Common myeloid progenitor, CD34-positive (primary cell): Measurements from ENCODE around the gene TESPA1.

Experiments used
- CTCF ChIA-PET: fragments of 350-600 bp; sonication (Branson Sonifier 250); formaldehyde crosslinking; loops from one replicate; lab custom pipeline; 2021; ENCODE audit warnings: antibody characterized with exemption; lab: Charles Lee
- POLR2A ChIA-PET: fragments of 350-600 bp; sonication (Branson Sonifier 250); formaldehyde crosslinking; loops from one replicate; lab custom pipeline; 2021; ENCODE audit warnings: antibody characterized with exemption; lab: Charles Lee
- DNase-seq, 3 donors: peaks; one replicate each; pipeline versions ENCODE4 v3.0.0 to v3.0.0-alpha.2; 2013
- H3K27ac ChIP-seq, 2 experiments: 1 replicate in 1 of 2; 2 replicates in 1 of 2; pipeline ENCODE4 v1.7.0; 2013; ENCODE audit warnings: inconsistent platforms in 2 of 2, low read length in 2 of 2, mild to moderate bottlenecking in 2 of 2, low read depth in 1 of 2, moderate library complexity in 1 of 2; ENCODE audit not compliant: severe bottlenecking in 2 of 2, insufficient read depth in 1 of 2, poor library complexity in 1 of 2
- H3K27me3 ChIP-seq, 5 experiments: replicated peaks in 2 of 5; 1 replicate in 3 of 5; 2 replicates in 2 of 5; pipeline versions ENCODE4 v1.6.1 to v1.7.0; 2013; ENCODE audit warnings: low read length in 4 of 5, mild to moderate bottlenecking in 2 of 5, moderate library complexity in 2 of 5, inconsistent platforms in 1 of 5; ENCODE audit not compliant: insufficient read depth in 5 of 5, control insufficient read depth in 4 of 5
- H3K36me3 ChIP-seq, 4 experiments: 1 replicate in 2 of 4; 2 replicates in 2 of 4; pipeline versions ENCODE4 v1.6.1 to v1.7.0; 2013; ENCODE audit warnings: low read length in 3 of 4, control low read depth in 1 of 4, mild to moderate bottlenecking in 1 of 4; ENCODE audit not compliant: control insufficient read depth in 4 of 4, insufficient read depth in 4 of 4
- H3K4me1 ChIP-seq, 4 experiments: 1 replicate in 3 of 4; 2 replicates in 1 of 4; pipeline versions ENCODE4 v1.6.1 to v1.7.1; 2013; ENCODE audit warnings: low read length in 3 of 4, mild to moderate bottlenecking in 3 of 4, control low read depth in 1 of 4, inconsistent platforms in 1 of 4, moderate library complexity in 1 of 4; ENCODE audit not compliant: control insufficient read depth in 4 of 4, insufficient read depth in 4 of 4; ENCODE audit errors: control extremely low read depth in 1 of 4
- H3K4me3 ChIP-seq, 7 experiments: 1 replicate in 4 of 7; 2 replicates in 3 of 7; pipeline versions ENCODE4 v1.5.1 to v1.7.0; 2013; ENCODE audit warnings: mild to moderate bottlenecking in 7 of 7, low read length in 6 of 7, moderate library complexity in 6 of 7, inconsistent platforms in 2 of 7, low read depth in 2 of 7, control low read depth in 1 of 7; ENCODE audit not compliant: insufficient read depth in 4 of 7, control insufficient read depth in 1 of 7; ENCODE audit errors: extremely low read depth in 1 of 7
- H3K9me3 ChIP-seq, 5 experiments: 1 replicate in 4 of 5; 2 replicates in 1 of 5; pipeline versions ENCODE4 v1.6.1 to v1.7.1; 2013; ENCODE audit warnings: low read length in 4 of 5, mild to moderate bottlenecking in 2 of 5, inconsistent platforms in 1 of 5, low read depth in 1 of 5, moderate library complexity in 1 of 5; ENCODE audit not compliant: control insufficient read depth in 4 of 5, insufficient read depth in 2 of 5; ENCODE audit errors: control extremely low read depth in 1 of 5
- WGBS: methylation state at CpG from one replicate; pipeline ENCODE4 v1.1.5; 2013; ENCODE audit not compliant: insufficient coverage; 5-methylcytosine and 5-hydroxymethylcytosine counted together

Gene TESPA1

GRCh38 chr12:54967461-54967860 lies 17.1 kb downstream of the TESPA1 start:
- CTCF ChIA-PET, result interaction anchor here (3.6 to 13.7 kb wide), 4 partner anchors 9 to 104 kb away, joined by 15 to 112 read pairs (median 24); no protein-coding TSS in a partner anchor
- WGBS, result no CpG with 5 or more reads among the region's 2 CpGs
- POLR2A ChIA-PET, result no interaction called here
- H3K9me3 ChIP-seq, result no peaks in the 10 kb centered on the region
- no peaks in the 10 kb centered on the region for H3K27me3 ChIP-seq
- peak overlapping the region in 4 of 7 experiments; percentile 1 to 66 (median 20) for H3K4me3 ChIP-seq
- peak overlapping the region; percentile 41 to 77 for H3K27ac ChIP-seq
- peak; percentile 60 to 86 (median 82) for DNase-seq
- H3K36me3 ChIP-seq, result peaks cover 11 to 60% (median 46%) of the 10 kb centered on the region in 4 experiments
- H3K4me1 ChIP-seq, result peaks cover 19 to 60% (median 30%) of the 10 kb centered on the region in 4 experiments

- Histone ChIP-seq H3K4me1 (peaks cover 21 to 78% (median 35%) of the 10 kb centered on the region in 4 experiments), H3K9me3 (no peaks in the 10 kb centered on the region), H3K4me3 (no peak overlapping the region), H3K27me3 (no peaks in the 10 kb centered on the region), H3K36me3 (peaks cover 19 to 75% (median 58%) of the 10 kb centered on the region in 4 experiments), H3K27ac (peak overlapping the region in 1 of 2 experiments; percentile 15)
- no peak for DNase-seq
- WGBS, result 88% methylated on average over 3 of the region's 4 CpGs
- CTCF ChIA-PET, result interaction anchor here (1.0 to 6.6 kb wide), 11 partner anchors 14 to 259 kb away, joined by 3 to 61 read pairs (median 8); no protein-coding TSS in a partner anchor
- POLR2A ChIA-PET, result no interaction called here
These were observed 23.4 kb downstream of the TESPA1 start for GRCh38 chr12:54961190-54961589.

- peak overlapping the region in 1 of 7 experiments; percentile 36 for H3K4me3 ChIP-seq
- ChIA-PET POLR2A (no interaction called here), CTCF (interaction anchor here (0.9 to 6.6 kb wide), 18 partner anchors 10 to 257 kb away, joined by 3 to 61 read pairs (median 8); partner anchors contain the start of gene MUCL1)
- H3K27me3 ChIP-seq, result no peaks in the 10 kb centered on the region
- WGBS, result 39% methylated on average over 8 of the region's 10 CpGs
- H3K36me3 ChIP-seq, result peaks cover 23 to 72% (median 55%) of the 10 kb centered on the region in 4 experiments
- no peak for DNase-seq
- no peaks in the 10 kb centered on the region for H3K9me3 ChIP-seq
- peaks cover 23 to 80% (median 37%) of the 10 kb centered on the region in 4 experiments for H3K4me1 ChIP-seq
- H3K27ac ChIP-seq, result peak overlapping the region in 1 of 2 experiments; percentile 64
These were observed 25.1 kb downstream of the TESPA1 start for GRCh38 chr12:54959291-54960018.

GRCh38 chr12:54958048-54958658 lies 26.4 kb downstream of the TESPA1 start:
- no CpG with 5 or more reads among the region's 3 CpGs for WGBS
- no peaks in the 10 kb centered on the region for H3K9me3 ChIP-seq
- H3K4me1 ChIP-seq, result peaks cover 23 to 75% (median 37%) of the 10 kb centered on the region in 4 experiments
- H3K27me3 ChIP-seq, result no peaks in the 10 kb centered on the region
- DNase-seq, result peak; percentile 79 to 84 (median 81)
- ChIA-PET CTCF (interaction anchor here (0.6 to 6.6 kb wide), 23 partner anchors 11 to 377 kb away, joined by 3 to 61 read pairs (median 4); partner anchors contain the start of gene MUCL1), POLR2A (no interaction called here)
- no peak overlapping the region for H3K4me3 ChIP-seq
- peak overlapping the region in 1 of 2 experiments; percentile 64 for H3K27ac ChIP-seq
- H3K36me3 ChIP-seq, result peaks cover 19 to 73% (median 54%) of the 10 kb centered on the region in 4 experiments

- Histone ChIP-seq H3K27ac (peak overlapping the region in 1 of 2 experiments; percentile 40), H3K36me3 (peaks cover 16 to 73% (median 44%) of the 10 kb centered on the region in 4 experiments), H3K9me3 (peaks cover 0 to 1% (median 0%) of the 10 kb centered on the region in 5 experiments), H3K27me3 (no peaks in the 10 kb centered on the region), H3K4me1 (peaks cover 23 to 64% (median 36%) of the 10 kb centered on the region in 4 experiments), H3K4me3 (peak overlapping the region in 1 of 7 experiments; percentile 31)
- POLR2A ChIA-PET, result no interaction called here
- DNase-seq, result peak in 2 of 3 donors; percentile 49 to 55
- WGBS, result 75% methylated on average over 5 of the region's 10 CpGs
- CTCF ChIA-PET, result interaction anchor here (0.7 to 6.6 kb wide), 22 partner anchors 9 to 377 kb away, joined by 3 to 61 read pairs (median 4); partner anchors contain the start of gene MUCL1
These were observed 27.5 kb downstream of the TESPA1 start for GRCh38 chr12:54956818-54957641.

GRCh38 chr12:54956322-54956721 lies 28.2 kb downstream of the TESPA1 start:
- peaks cover 16 to 73% (median 39%) of the 10 kb centered on the region in 4 experiments for H3K36me3 ChIP-seq
- ChIA-PET CTCF (interaction anchor here (0.9 to 6.6 kb wide), 14 partner anchors 9 to 376 kb away, joined by 3 to 61 read pairs (median 9); partner anchors contain the start of gene MUCL1), POLR2A (no interaction called here)
- H3K4me1 ChIP-seq, result peaks cover 23 to 57% (median 33%) of the 10 kb centered on the region in 4 experiments
- H3K27ac ChIP-seq, result no peak overlapping the region
- 95% methylated on average over 4 of the region's 5 CpGs for WGBS
- no peaks in the 10 kb centered on the region for H3K27me3 ChIP-seq
- peaks cover 0 to 4% (median under 1%) of the 10 kb centered on the region in 5 experiments for H3K9me3 ChIP-seq
- DNase-seq, result no peak
- no peak overlapping the region for H3K4me3 ChIP-seq
